HUES6 (cell line): ENCODE data around the gene SLC6A17.

Experiments
- H3K27ac ChIP-seq: 2 replicates; pipeline ENCODE4 v1.7.0; 2013; ENCODE audit warnings: low read depth, mild to moderate bottlenecking, low read length, inconsistent platforms
- H3K27me3 ChIP-seq: 2 replicates; pipeline ENCODE4 v1.6.1; 2013; ENCODE audit warnings: low read length; ENCODE audit not compliant: control insufficient read depth, insufficient read depth
- H3K36me3 ChIP-seq: 2 replicates; pipeline ENCODE4 v1.6.1; 2013; ENCODE audit warnings: low read length; ENCODE audit not compliant: control insufficient read depth, insufficient read depth
- H3K4me1 ChIP-seq: 2 replicates; pipeline ENCODE4 v1.6.1; 2013; ENCODE audit warnings: low read length; ENCODE audit not compliant: control insufficient read depth, insufficient read depth
- H3K4me3 ChIP-seq: 2 replicates; pipeline ENCODE4 v1.5.1; 2013; ENCODE audit warnings: low read depth, low read length
- H3K9ac ChIP-seq: one replicate; pipeline ENCODE4 v1.6.1; 2013; ENCODE audit warnings: mild to moderate bottlenecking, low read length
- H3K9me3 ChIP-seq: 2 replicates; pipeline ENCODE4 v1.6.1; 2013; ENCODE audit warnings: low read depth, low read length; ENCODE audit not compliant: control insufficient read depth, insufficient read depth

Gene SLC6A17

GRCh38 chr1:110213143-110213540, 62.8 kb downstream of the SLC6A17 start:
- Histone ChIP-seq H3K9ac (no peak overlapping the region), H3K27ac (no peak overlapping the region), H3K4me1 (peaks cover 30% of the 10 kb centered on the region), H3K4me3 (no peak overlapping the region), H3K27me3 (peaks cover 27% of the 10 kb centered on the region), H3K9me3 (no peaks in the 10 kb centered on the region), H3K36me3 (no peaks in the 10 kb centered on the region)

GRCh38 chr1:110214454-110215404, 64.4 kb downstream of the SLC6A17 start:
- Histone ChIP-seq H3K9ac (no peak overlapping the region), H3K9me3 (no peaks in the 10 kb centered on the region), H3K27me3 (peaks cover 24% of the 10 kb centered on the region), H3K4me1 (peaks cover 22% of the 10 kb centered on the region), H3K36me3 (no peaks in the 10 kb centered on the region), H3K4me3 (no peak overlapping the region), H3K27ac (no peak overlapping the region)

GRCh38 chr1:110215621-110216515, 65.6 kb downstream of the SLC6A17 start:
- peaks cover 21% of the 10 kb centered on the region for H3K27me3 ChIP-seq

GRCh38 chr1:110216844-110217444, 66.7 kb downstream of the SLC6A17 start:
- Histone ChIP-seq H3K4me1 (peaks cover 16% of the 10 kb centered on the region), H3K9ac (no peak overlapping the region), H3K27ac (no peak overlapping the region), H3K4me3 (no peak overlapping the region), H3K27me3 (peaks cover 10% of the 10 kb centered on the region), H3K36me3 (no peaks in the 10 kb centered on the region), H3K9me3 (no peaks in the 10 kb centered on the region)

More at GRCh38 chr1:110215621-110216515, 65.6 kb downstream of the SLC6A17 start:
- no peaks in the 10 kb centered on the region for H3K36me3 ChIP-seq
- no peak overlapping the region for H3K27ac ChIP-seq
- no peak overlapping the region for H3K4me3 ChIP-seq
- H3K9ac ChIP-seq: no peak overlapping the region
- H3K4me1 ChIP-seq: peaks cover 22% of the 10 kb centered on the region
- H3K9me3 ChIP-seq: no peaks in the 10 kb centered on the region

GRCh38 chr1:110218137-110218536, 67.8 kb downstream of the SLC6A17 start:
- Histone ChIP-seq H3K4me1 (peaks cover 6% of the 10 kb centered on the region; the same call in 1 of the 2 replicates), H3K36me3 (peaks cover 4% of the 10 kb centered on the region), H3K4me3 (no peak overlapping the region), H3K9me3 (no peaks in the 10 kb centered on the region), H3K9ac (no peak overlapping the region), H3K27ac (no peak overlapping the region), H3K27me3 (no peaks in the 10 kb centered on the region; the same call in 1 of the 2 replicates)

GRCh38 chr1:110218739-110219138, 68.4 kb downstream of the SLC6A17 start:
- H3K27ac ChIP-seq: no peak overlapping the region
- peaks cover 10% of the 10 kb centered on the region for H3K36me3 ChIP-seq
- no peak overlapping the region for H3K9ac ChIP-seq
- H3K9me3 ChIP-seq: no peaks in the 10 kb centered on the region
- H3K4me3 ChIP-seq: no peak overlapping the region
- H3K27me3 ChIP-seq: no peaks in the 10 kb centered on the region; the same call in 1 of the 2 replicates
- H3K4me1 ChIP-seq: peaks cover 3% of the 10 kb centered on the region; the same call in 1 of the 2 replicates

- peaks cover 12% of the 10 kb centered on the region for H3K36me3 ChIP-seq
- peaks cover 3% of the 10 kb centered on the region; the same call in 1 of the 2 replicates for H3K4me1 ChIP-seq
- no peak overlapping the region for H3K4me3 ChIP-seq
- no peak overlapping the region for H3K9ac ChIP-seq
- H3K9me3 ChIP-seq: no peaks in the 10 kb centered on the region
- H3K27me3 ChIP-seq: no peaks in the 10 kb centered on the region
- H3K27ac ChIP-seq: no peak overlapping the region
Measured at GRCh38 chr1:110220324-110220723, 70.0 kb downstream of the SLC6A17 start.

GRCh38 chr1:110221119-110221518, 70.8 kb downstream of the SLC6A17 start:
- Histone ChIP-seq H3K4me3 (no peak overlapping the region), H3K36me3 (peaks cover 12% of the 10 kb centered on the region), H3K9ac (no peak overlapping the region)

GRCh38 chr1:110223127-110223526, 72.8 kb downstream of the SLC6A17 start:
- Histone ChIP-seq H3K4me3 (no peak overlapping the region), H3K36me3 (peaks cover 19% of the 10 kb centered on the region), H3K4me1 (no peaks in the 10 kb centered on the region), H3K9ac (no peak overlapping the region), H3K27me3 (no peaks in the 10 kb centered on the region), H3K27ac (no peak overlapping the region), H3K9me3 (no peaks in the 10 kb centered on the region)

More at GRCh38 chr1:110221119-110221518, 70.8 kb downstream of the SLC6A17 start:
- Histone ChIP-seq H3K27ac (no peak overlapping the region), H3K9me3 (no peaks in the 10 kb centered on the region), H3K27me3 (no peaks in the 10 kb centered on the region), H3K4me1 (0 out of 2 replicates have a peak, but pooled peaks cover 3% of the 10 kb centered on the region)

- Histone ChIP-seq H3K27me3 (no peaks in the 10 kb centered on the region), H3K9ac (no peak overlapping the region), H3K9me3 (no peaks in the 10 kb centered on the region), H3K36me3 (peaks cover 19% of the 10 kb centered on the region), H3K4me3 (no peak overlapping the region), H3K4me1 (no peaks in the 10 kb centered on the region), H3K27ac (no peak overlapping the region)
Measured at GRCh38 chr1:110223581-110223980, 73.3 kb downstream of the SLC6A17 start.
